Measurements from ENCODE around the gene SASH1. TPM values are rescaled to one million over a fixed set of nuclear protein-coding genes. Genes with fewer than 3 reads are reported as not detected.

SASH1 gene
- total and polyA plus RNA-seq, 2 of the 8 experiments (the other 6 are each of a cell fraction or from before 2014, with no cell fraction given), result 6.0 to 20.2 TPM

- no peaks in the 10 kb centered on the region for H3K79me2 ChIP-seq (ENCODE audit: control insufficient read depth in 1 of 2, insufficient read depth in 2 of 2, low read length in 2 of 2)
- no peak overlapping the region for H3K4ac ChIP-seq (replicated peaks; ENCODE audit: insufficient read length, low read depth, low read length)
- H3K4me3 ChIP-seq (ENCODE audit: extremely low read depth in 1 of 4, insufficient read depth in 2 of 4, low read depth in 3 of 4, low read length in 4 of 4), result no peak overlapping the region
- H2BK20ac ChIP-seq (ENCODE audit: low read length), result no peak overlapping the region
- H3K9me3 ChIP-seq (ENCODE audit: insufficient read depth in 2 of 2, low read depth in 1 of 2, low read length in 1 of 2), result peaks cover 0 to under 1% of the 10 kb centered on the region in 2 experiments; a peak in 1 of 4 replicates
- H3K4me2 ChIP-seq (ENCODE audit: insufficient read depth in 1 of 2, low read depth in 2 of 2, low read length in 2 of 2), result no peak overlapping the region
- no peak overlapping the region for H3K18ac ChIP-seq (ENCODE audit: extremely low read depth, low read length)
- H3K9ac ChIP-seq (replicated peaks in 1 of 4; ENCODE audit: extremely low read depth in 1 of 4, low read depth in 3 of 4, low read length in 3 of 4), result no peak overlapping the region
- H2AFZ ChIP-seq (ENCODE audit: low read length), result no peak overlapping the region
- H2BK5ac ChIP-seq (ENCODE audit: low read depth, low read length), result no peak overlapping the region
- H2AK5ac ChIP-seq (ENCODE audit: low read depth, low read length), result no peak overlapping the region
- H3K23me2 ChIP-seq (ENCODE audit: low read depth, low read length), result no peaks in the 10 kb centered on the region
- H3K56ac ChIP-seq (replicated peaks; ENCODE audit: insufficient read length, low read depth, low read length), result no peak overlapping the region
- H3K27me3 ChIP-seq (replicated peaks in 1 of 4; ENCODE audit: control insufficient read depth in 3 of 4, extremely low read depth in 1 of 4, insufficient read depth in 3 of 4, low read length in 3 of 4), result no peaks in the 10 kb centered on the region
- no peaks in the 10 kb centered on the region for H4K20me1 ChIP-seq (replicated peaks in 1 of 2; ENCODE audit: control insufficient read depth in 1 of 2, insufficient read depth in 2 of 2, low read length in 2 of 2)
- H3K14ac ChIP-seq (ENCODE audit: insufficient read length), result no peak overlapping the region
- H2BK120ac ChIP-seq (replicated peaks; ENCODE audit: low read depth, low read length), result no peak overlapping the region
- peaks cover 16 to 50% (median 38%) of the 10 kb centered on the region in 4 experiments for H3K36me3 ChIP-seq (ENCODE audit: control insufficient read depth in 2 of 4, insufficient read depth in 4 of 4, low read length in 3 of 4)
- DNase-seq (ENCODE audit: low read depth in 1 of 2, low spot score in 2 of 2), result no peak
- no peak overlapping the region for H3K23ac ChIP-seq (ENCODE audit: insufficient read length)
- no peak overlapping the region for H3K27ac ChIP-seq (ENCODE audit: low read depth, low read length)
- WGBS, 2 experiments (ENCODE audit: extremely low coverage in 1 of 2, insufficient coverage in 1 of 2, insufficient read length in 1 of 2, insufficient replicate concordance in 2 of 2, low coverage in 1 of 2, low lambda C conversion rate in 2 of 2, missing lambda C conversion rate in 1 of 2), result 84% methylated on average over 24 of the region's 24 CpGs; no CpG with 5 or more reads in 1 of the 2 experiments
- peak in 1 of 2 experiments; percentile 1; a peak in 1 of 4 replicates for TF ChIP-seq RAD21 (IDR thresholded peaks at IDR 0.05 in 1 of 2, conservative IDR thresholded peaks at IDR 0.05 in 1 of 2; ENCODE audit: low read depth in 2 of 2, low read length in 2 of 2)
- TF ChIP-seq USF2 (IDR thresholded peaks at IDR 0.05; ENCODE audit: low read length), result no peak
- peak in 2 of 3 experiments; percentile 25 to 36; a peak in 3 of 4 replicates for TF ChIP-seq CTCF (IDR thresholded peaks at IDR 0.05; ENCODE audit: control extremely low read depth in 1 of 3, insufficient read depth in 1 of 3, low read depth in 1 of 3, low read length in 3 of 3)
- no peak for FAIRE-seq
- H2BK15ac ChIP-seq (ENCODE audit: low read length), result no peak overlapping the region
- H4K8ac ChIP-seq (ENCODE audit: extremely low read depth, insufficient read depth, low read length), result no peak overlapping the region
- H2BK12ac ChIP-seq (ENCODE audit: low read depth, low read length), result no peak overlapping the region
- no peaks in the 10 kb centered on the region for H3K79me1 ChIP-seq (ENCODE audit: low read depth, low read length)
- no peak overlapping the region for H4K91ac ChIP-seq (replicated peaks; ENCODE audit: insufficient read length, low read length)
- no peak overlapping the region for H4K5ac ChIP-seq (ENCODE audit: insufficient read length, low read depth, low read length)
- H3K4me1 ChIP-seq (replicated peaks in 1 of 4; ENCODE audit: control insufficient read depth in 3 of 4, insufficient read depth in 4 of 4, low read length in 3 of 4), result peaks cover 0 to 9% (median 5%) of the 10 kb centered on the region in 4 experiments; a peak in 6 of 7 replicates
- POLR2A ChIA-PET (ENCODE audit: partially characterized antibody), result no interaction called here
- CTCF ChIA-PET (ENCODE audit: partially characterized antibody), result interaction anchor here (0.7 to 2.8 kb wide), 5 partner anchors 10 to 368 kb away, joined by 3 to 7 read pairs (median 4); no protein-coding TSS in a partner anchor
These were observed 190.9 kb downstream of the SASH1 start for GRCh38 chr6:148533309-148534107.

Data from H1 (cell line).